Smooth muscle cell (in vitro differentiated cells): Measurements from ENCODE around the gene PITPNC1. TPM values are rescaled to one million over a fixed set of nuclear protein-coding genes. Genes with fewer than 3 reads are reported as not detected.
A peak's percentile ranks its signal among the peaks of the same experiment; 100 is the strongest.

ENCODE experiments used
- DNase-seq: peaks from one replicate; lab custom pipeline; 2025; ENCODE audit not compliant: unreplicated experiment; lab: John Stamatoyannopoulos, UW
- H2AFZ ChIP-seq: fragments of 200-600 bp; sonication (generic); 2 replicates; pipeline ENCODE4 v1.6.0; 2016; ENCODE audit warnings: antibody characterized with exemption, low read depth, mild to moderate bottlenecking
- H3F3A ChIP-seq: fragments of 200-600 bp; sonication (generic); 2 replicates; pipeline ENCODE4 v1.6.0; 2017; ENCODE audit warnings: antibody characterized with exemption, low read depth
- H3K27ac ChIP-seq: fragments of 200-600 bp; sonication (generic); 2 replicates; pipeline ENCODE4 v1.5.1; 2016; ENCODE audit warnings: low read depth, mild to moderate bottlenecking
- H3K27me3 ChIP-seq: fragments of 200-600 bp; sonication (generic); 2 replicates; pipeline ENCODE4 v1.6.1; 2016; ENCODE audit warnings: low read depth, mild to moderate bottlenecking
- H3K36me3 ChIP-seq: fragments of 200-600 bp; sonication (generic); 2 replicates; pipeline ENCODE4 v1.5.1; 2016; ENCODE audit warnings: low read depth
- H3K4me1 ChIP-seq: fragments of 200-600 bp; sonication (generic); 2 replicates; pipeline ENCODE4 v1.5.1; 2016; ENCODE audit warnings: low read depth
- H3K4me2 ChIP-seq: fragments of 200-600 bp; sonication (generic); 2 replicates; pipeline ENCODE4 v1.6.0; 2016; ENCODE audit warnings: mild to moderate bottlenecking
- H3K4me3 ChIP-seq: fragments of 200-600 bp; sonication (generic); 2 replicates; pipeline ENCODE4 v1.5.1; 2016; ENCODE audit warnings: mild to moderate bottlenecking
- H3K79me2 ChIP-seq: fragments of 200-600 bp; sonication (generic); 2 replicates; pipeline ENCODE4 v1.6.0; 2016; ENCODE audit warnings: low read depth, mild to moderate bottlenecking
- H3K9ac ChIP-seq: fragments of 200-600 bp; sonication (generic); 2 replicates; pipeline ENCODE4 v1.6.0; 2016; ENCODE audit warnings: low read depth
- H3K9me3 ChIP-seq: fragments of 200-600 bp; sonication (generic); replicated peaks from 2 replicates; pipeline ENCODE4 v1.5.1; 2016; ENCODE audit warnings: low read depth
- H4K20me1 ChIP-seq: fragments of 200-600 bp; sonication (generic); 2 replicates; pipeline ENCODE4 v1.6.0; 2016; ENCODE audit warnings: low read depth
- CTCF ChIP-seq: fragments of 200-600 bp; sonication (generic); IDR thresholded peaks from 2 replicates; pipeline ENCODE4 v1.5.1; 2017; ENCODE audit warnings: borderline replicate concordance, mild to moderate bottlenecking, antibody characterized with exemption; ENCODE audit not compliant: insufficient read depth, poor library complexity, severe bottlenecking
- WGBS: methylation state at CpG from one replicate; pipeline ENCODE4 v1.1.7; 2016; ENCODE audit warnings: low lambda C conversion rate; 5-methylcytosine and 5-hydroxymethylcytosine counted together
- polyA plus RNA-seq: library from polyadenylated mRNA; unstranded; fragments of >200 nt; fragmentation: Nextera tagmentation; extraction: Ambion mirVana; gene quantifications from 2 replicates; pipeline ENCODE4 v1.2.1, GENCODE V29; 2016
- total RNA-seq: library from RNA; depleted of rRNA; stranded (reverse); fragments of >200 nt; gene quantifications from 2 replicates; pipeline ENCODE4 v1.2.3, GENCODE V29; 2014

Gene PITPNC1
- total and polyA plus RNA-seq, 2 experiments from 2014 or later: 9.6 to 12.5 TPM

- Histone ChIP-seq H3K9me3 (no peaks in the 10 kb centered on the region), H3K4me3 (no peak overlapping the region), H4K20me1 (no peaks in the 10 kb centered on the region), H3K9ac (no peak overlapping the region), H2AFZ (no peak overlapping the region), H3K27ac (no peak overlapping the region), H3K4me1 (peaks cover 2% of the 10 kb centered on the region), H3K79me2 (no peaks in the 10 kb centered on the region), H3K27me3 (no peaks in the 10 kb centered on the region), H3F3A (no peaks in the 10 kb centered on the region), H3K36me3 (no peaks in the 10 kb centered on the region), H3K4me2 (no peak overlapping the region)
- TF ChIP-seq CTCF: no peak
- 70% methylated on average over 4 of the region's 4 CpGs for WGBS
- DNase-seq: no peak
Measured at GRCh38 chr17:67711916-67712315, 334.8 kb downstream of the PITPNC1 start.

DNA sequence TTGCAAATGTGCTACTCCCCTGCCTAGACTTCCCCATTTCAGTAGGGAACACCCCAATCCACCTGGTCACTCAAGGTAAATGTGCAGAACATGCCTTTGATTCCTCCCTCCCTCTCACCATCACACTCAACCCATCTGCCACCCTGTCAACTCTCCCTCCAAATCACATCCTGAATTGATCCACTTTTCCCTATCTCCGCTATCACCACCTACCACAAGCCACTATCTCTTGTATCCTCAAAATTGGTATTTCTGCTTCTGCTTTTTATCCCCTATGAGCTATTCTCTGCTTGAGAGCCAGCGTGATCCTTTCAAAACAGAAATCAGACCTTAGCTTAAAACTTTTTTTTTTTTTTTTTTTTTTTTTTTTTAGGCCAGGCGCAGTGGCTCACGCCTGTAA, 335.3 kb downstream of the PITPNC1 start:
- no peaks in the 10 kb centered on the region for H3K79me2 ChIP-seq

DNA sequence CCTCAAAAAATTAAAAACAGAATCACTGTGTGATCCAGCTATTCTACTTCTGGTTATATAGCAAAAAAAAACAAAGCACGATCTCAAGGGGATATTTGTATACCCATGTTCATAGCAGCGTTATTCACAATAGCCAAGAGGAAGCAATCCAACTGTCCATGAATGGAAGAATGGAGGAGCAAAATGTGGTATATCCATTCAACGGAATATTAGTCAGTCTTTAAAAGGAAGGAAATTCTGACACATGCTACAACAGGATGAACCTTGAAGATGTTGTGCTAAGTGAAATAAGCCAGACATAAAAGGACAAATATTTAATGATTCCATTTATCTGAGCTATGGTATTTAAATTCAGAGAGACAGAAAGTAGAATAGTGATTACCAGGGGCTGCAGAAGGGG, 336.1 kb downstream of the PITPNC1 start:
- no peaks in the 10 kb centered on the region for H3K36me3 ChIP-seq
- H3K27ac ChIP-seq: no peak overlapping the region
- H3F3A ChIP-seq: no peaks in the 10 kb centered on the region
- H3K79me2 ChIP-seq: no peaks in the 10 kb centered on the region
- no peak overlapping the region for H3K4me2 ChIP-seq
- no peak for TF ChIP-seq CTCF
- WGBS: 98% methylated on average over 3 of the region's 3 CpGs
- H2AFZ ChIP-seq: no peak overlapping the region
- H4K20me1 ChIP-seq: no peaks in the 10 kb centered on the region
- no peaks in the 10 kb centered on the region for H3K27me3 ChIP-seq
- H3K4me3 ChIP-seq: no peak overlapping the region
- DNase-seq: no peak
- H3K9me3 ChIP-seq: no peaks in the 10 kb centered on the region
- H3K4me1 ChIP-seq: peaks cover 6% of the 10 kb centered on the region
- H3K9ac ChIP-seq: no peak overlapping the region

More for the DNA sequence above, 335.3 kb downstream of the PITPNC1 start:
- H3K4me1 ChIP-seq: peaks cover 6% of the 10 kb centered on the region
- no peaks in the 10 kb centered on the region for H3K27me3 ChIP-seq
- H4K20me1 ChIP-seq: no peaks in the 10 kb centered on the region
- no peaks in the 10 kb centered on the region for H3K9me3 ChIP-seq
- no peak overlapping the region for H3K4me3 ChIP-seq
- no peak overlapping the region for H3K27ac ChIP-seq
- H3K36me3 ChIP-seq: no peaks in the 10 kb centered on the region
- H3K4me2 ChIP-seq: no peak overlapping the region
- no peak overlapping the region for H2AFZ ChIP-seq
- 95% methylated on average over 4 of the region's 4 CpGs for WGBS
- H3F3A ChIP-seq: no peaks in the 10 kb centered on the region
- no peak for DNase-seq
- H3K9ac ChIP-seq: no peak overlapping the region
- TF ChIP-seq CTCF: no peak

DNA sequence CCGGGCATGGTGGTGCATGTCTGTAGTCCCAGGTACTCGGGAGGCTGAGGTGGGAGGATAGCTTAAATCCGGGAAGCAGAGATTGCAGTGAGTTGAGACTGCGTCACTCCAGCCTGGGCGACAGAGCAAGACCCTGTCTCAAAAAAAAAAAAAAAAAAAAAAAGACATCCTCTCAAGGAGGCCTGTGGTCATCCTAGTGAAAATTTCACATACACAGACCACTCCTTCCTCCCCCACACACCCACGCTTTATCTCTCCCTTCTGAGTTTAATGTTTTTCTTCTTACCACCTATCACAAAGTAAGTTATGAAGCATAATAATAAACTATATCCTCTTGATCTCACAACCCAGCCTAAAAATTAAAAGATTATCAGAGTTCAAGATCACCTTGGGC, 339.3 kb downstream of the PITPNC1 start:
- Histone ChIP-seq H3K4me2 (peak overlapping the region; percentile 89), H4K20me1 (no peaks in the 10 kb centered on the region), H3K9ac (no peak overlapping the region), H3K4me1 (peaks cover 18% of the 10 kb centered on the region), H3K27ac (no peak overlapping the region), H3K4me3 (no peak overlapping the region), H2AFZ (no peak overlapping the region), H3K36me3 (peaks cover 2% of the 10 kb centered on the region), H3F3A (no peaks in the 10 kb centered on the region), H3K9me3 (no peaks in the 10 kb centered on the region), H3K27me3 (no peaks in the 10 kb centered on the region), H3K79me2 (peaks cover 17% of the 10 kb centered on the region)
- DNase-seq: no peak
- TF ChIP-seq CTCF: no peak
- WGBS: 92% methylated on average over 6 of the region's 6 CpGs
